Measurements from ENCODE around the gene DNAH5. TPM values are rescaled to one million over a fixed set of nuclear protein-coding genes. Genes with fewer than 3 reads are reported as not detected.

Gene DNAH5
- total and polyA plus RNA-seq, 2 donors (not counting 1 experiment from before 2014, with no cell fraction given): not detected

DNA sequence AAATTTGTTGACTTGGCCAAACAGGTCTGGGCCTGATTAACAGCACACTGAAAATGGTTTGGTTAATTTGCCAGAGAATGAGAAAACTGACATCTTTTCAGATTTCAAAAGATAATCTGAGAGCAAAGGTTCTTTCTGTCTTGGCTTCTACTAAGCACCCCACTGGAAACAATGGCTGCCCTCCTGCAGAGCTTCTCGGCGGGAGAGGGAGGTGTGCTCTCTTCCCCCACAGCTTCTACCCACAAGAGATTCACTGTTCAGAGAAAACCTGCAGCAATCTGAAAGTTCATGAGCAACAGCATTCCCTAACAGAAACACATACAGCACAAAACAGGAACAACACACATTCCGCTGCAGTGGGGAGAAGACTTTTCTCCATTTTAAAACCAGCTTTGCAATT is 3.0 kb downstream of the DNAH5 start:
- POLR2A ChIA-PET: no interaction called here
- Histone ChIP-seq H3K4me1 (ENCODE audit: control insufficient read depth in 2 of 2, insufficient read depth in 2 of 2, low read length in 2 of 2) (no peaks in the 10 kb centered on the region), H3K27ac (ENCODE audit: low read length in 2 of 2) (no peak overlapping the region), H3K79me2 (ENCODE audit: control insufficient read depth, insufficient read depth, low read length) (no peaks in the 10 kb centered on the region), H3K9me3 (ENCODE audit: control extremely low read depth in 1 of 3, control insufficient read depth in 2 of 3, insufficient read depth in 1 of 3, low read length in 2 of 3) (no peaks in the 10 kb centered on the region), H2AFZ (ENCODE audit: insufficient read depth, low read depth, low read length, poor library complexity, severe bottlenecking) (no peak overlapping the region), H3K27me3 (replicated peaks in 1 of 4; ENCODE audit: control extremely low read depth in 1 of 4, control insufficient read depth in 3 of 4, insufficient read depth in 4 of 4, low read length in 3 of 4) (no peaks in the 10 kb centered on the region), H3K9ac (ENCODE audit: low read length) (no peak overlapping the region), H3K4me2 (replicated peaks; ENCODE audit: low read depth, low read length, poor library complexity, severe bottlenecking) (no peak overlapping the region), H4K20me1 (ENCODE audit: control insufficient read depth, insufficient read depth, low read length, poor library complexity, severe bottlenecking) (no peaks in the 10 kb centered on the region), H3K36me3 (replicated peaks in 1 of 2; ENCODE audit: control extremely low read depth in 1 of 2, control insufficient read depth in 1 of 2, extremely low read depth in 1 of 2, insufficient read depth in 2 of 2, low read length in 1 of 2) (no peaks in the 10 kb centered on the region), H3K4me3 (ENCODE audit: control extremely low read depth in 1 of 5, extremely low read depth in 1 of 5, insufficient read depth in 1 of 5, low read depth in 2 of 5, low read length in 4 of 5) (no peak overlapping the region)
- DNase-seq (no peak), ATAC-seq (ENCODE audit: low read depth) (no peak)
- TF ChIP-seq EZH2 (IDR thresholded peaks at IDR 0.05; ENCODE audit: borderline replicate concordance, insufficient read depth, low read depth, low read length, poor library complexity, severe bottlenecking) (no peak), CTCF (IDR thresholded peaks at IDR 0.05) (no peak)
- CTCF ChIA-PET: no interaction called here
- H3K4me1 Mint-ChIP-seq: no peaks in the 10 kb centered on the region
- H3K27me3 Mint-ChIP-seq: peaks cover 40% of the 10 kb centered on the region
- no peaks in the 10 kb centered on the region for H3K9me3 Mint-ChIP-seq (ENCODE audit: insufficient read depth)
- intact Hi-C loops (cut with micrococcal nuclease): no loop called here
- 50% methylated on average over 2 of the region's 3 CpGs for WGBS (ENCODE audit: insufficient coverage)
- H3K27ac Mint-ChIP-seq: no peak overlapping the region
- no peak overlapping the region for H3K4me3 Mint-ChIP-seq

DNA sequence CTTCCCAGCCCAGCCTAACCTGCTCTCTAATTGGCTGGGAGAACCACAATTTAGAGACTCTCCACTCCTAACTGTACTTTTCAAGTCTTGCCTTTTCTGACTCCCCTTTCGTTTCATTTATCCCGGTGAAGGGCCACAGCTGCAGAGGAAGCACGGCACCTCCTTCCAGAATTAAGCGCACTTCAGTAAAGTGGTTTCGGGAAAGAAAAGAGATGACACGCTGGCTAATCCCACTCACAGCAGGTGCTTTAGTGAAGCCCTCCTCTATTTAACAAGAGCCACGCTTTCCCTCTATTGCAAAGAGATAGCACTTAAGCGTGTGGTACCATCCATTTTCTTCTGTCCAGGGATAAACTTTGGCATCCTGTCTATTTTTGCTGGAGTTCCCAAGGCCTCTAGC is 4.8 kb downstream of the DNAH5 start:
- Mint-ChIP-seq H3K9me3 (ENCODE audit: insufficient read depth) (no peaks in the 10 kb centered on the region), H3K27ac (no peak overlapping the region), H3K4me1 (no peaks in the 10 kb centered on the region), H3K4me3 (no peak overlapping the region), H3K27me3 (peaks cover 31% of the 10 kb centered on the region)
- ATAC-seq (ENCODE audit: low read depth) (no peak), DNase-seq (no peak)
- Histone ChIP-seq H4K20me1 (ENCODE audit: control insufficient read depth, insufficient read depth, low read length, poor library complexity, severe bottlenecking) (no peaks in the 10 kb centered on the region), H3K4me1 (ENCODE audit: control insufficient read depth in 2 of 2, insufficient read depth in 2 of 2, low read length in 2 of 2) (no peaks in the 10 kb centered on the region), H3K27ac (ENCODE audit: low read length in 2 of 2) (no peak overlapping the region), H2AFZ (ENCODE audit: insufficient read depth, low read depth, low read length, poor library complexity, severe bottlenecking) (no peak overlapping the region), H3K36me3 (replicated peaks in 1 of 2; ENCODE audit: control extremely low read depth in 1 of 2, control insufficient read depth in 1 of 2, extremely low read depth in 1 of 2, insufficient read depth in 2 of 2, low read length in 1 of 2) (no peaks in the 10 kb centered on the region), H3K27me3 (replicated peaks in 1 of 4; ENCODE audit: control extremely low read depth in 1 of 4, control insufficient read depth in 3 of 4, insufficient read depth in 4 of 4, low read length in 3 of 4) (no peaks in the 10 kb centered on the region), H3K4me3 (ENCODE audit: control extremely low read depth in 1 of 5, extremely low read depth in 1 of 5, insufficient read depth in 1 of 5, low read depth in 2 of 5, low read length in 4 of 5) (no peak overlapping the region), H3K9ac (ENCODE audit: low read length) (no peak overlapping the region), H3K9me3 (ENCODE audit: control extremely low read depth in 1 of 3, control insufficient read depth in 2 of 3, insufficient read depth in 1 of 3, low read length in 2 of 3) (no peaks in the 10 kb centered on the region), H3K79me2 (ENCODE audit: control insufficient read depth, insufficient read depth, low read length) (no peaks in the 10 kb centered on the region), H3K4me2 (replicated peaks; ENCODE audit: low read depth, low read length, poor library complexity, severe bottlenecking) (no peak overlapping the region)
- intact Hi-C loops (cut with micrococcal nuclease): no loop called here
- 79% methylated on average over 8 of the region's 8 CpGs for WGBS (ENCODE audit: insufficient coverage)
- TF ChIP-seq CTCF (IDR thresholded peaks at IDR 0.05) (no peak), EZH2 (IDR thresholded peaks at IDR 0.05; ENCODE audit: borderline replicate concordance, insufficient read depth, low read depth, low read length, poor library complexity, severe bottlenecking) (no peak)
- POLR2A ChIA-PET: no interaction called here
- CTCF ChIA-PET: no interaction called here
